ENCODE measurements around the gene PABPN1L. TPM values are rescaled to one million over a fixed set of nuclear protein-coding genes. Genes with fewer than 3 reads are reported as not detected.

Gene PABPN1L
- total and polyA plus RNA-seq, 2 of the 8 experiments (the other 6 are each of a cell fraction or from before 2014, with no cell fraction given) = not detected

DNA sequence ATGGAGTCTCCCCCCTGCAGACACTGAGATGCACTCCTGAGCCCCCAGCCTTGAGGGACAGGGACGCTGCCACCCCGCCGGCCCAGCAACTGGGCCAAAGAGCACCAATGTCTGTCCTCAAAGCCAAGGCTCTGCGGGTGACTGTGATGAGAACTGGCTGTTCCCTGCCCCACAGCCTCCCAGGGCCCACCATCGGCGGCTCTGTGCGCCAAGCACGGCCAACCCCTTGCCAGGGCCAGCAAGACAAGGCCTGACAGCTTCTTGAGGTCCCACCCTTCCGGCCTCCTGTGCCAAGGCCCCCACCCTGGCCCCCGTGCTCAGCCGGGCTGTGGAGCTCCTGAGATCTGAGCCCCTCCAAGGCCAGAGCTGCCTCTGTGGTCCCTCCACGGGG lies 34.2 kb upstream of the PABPN1L start (continued):
- TF ChIP-seq, protein P1, sequence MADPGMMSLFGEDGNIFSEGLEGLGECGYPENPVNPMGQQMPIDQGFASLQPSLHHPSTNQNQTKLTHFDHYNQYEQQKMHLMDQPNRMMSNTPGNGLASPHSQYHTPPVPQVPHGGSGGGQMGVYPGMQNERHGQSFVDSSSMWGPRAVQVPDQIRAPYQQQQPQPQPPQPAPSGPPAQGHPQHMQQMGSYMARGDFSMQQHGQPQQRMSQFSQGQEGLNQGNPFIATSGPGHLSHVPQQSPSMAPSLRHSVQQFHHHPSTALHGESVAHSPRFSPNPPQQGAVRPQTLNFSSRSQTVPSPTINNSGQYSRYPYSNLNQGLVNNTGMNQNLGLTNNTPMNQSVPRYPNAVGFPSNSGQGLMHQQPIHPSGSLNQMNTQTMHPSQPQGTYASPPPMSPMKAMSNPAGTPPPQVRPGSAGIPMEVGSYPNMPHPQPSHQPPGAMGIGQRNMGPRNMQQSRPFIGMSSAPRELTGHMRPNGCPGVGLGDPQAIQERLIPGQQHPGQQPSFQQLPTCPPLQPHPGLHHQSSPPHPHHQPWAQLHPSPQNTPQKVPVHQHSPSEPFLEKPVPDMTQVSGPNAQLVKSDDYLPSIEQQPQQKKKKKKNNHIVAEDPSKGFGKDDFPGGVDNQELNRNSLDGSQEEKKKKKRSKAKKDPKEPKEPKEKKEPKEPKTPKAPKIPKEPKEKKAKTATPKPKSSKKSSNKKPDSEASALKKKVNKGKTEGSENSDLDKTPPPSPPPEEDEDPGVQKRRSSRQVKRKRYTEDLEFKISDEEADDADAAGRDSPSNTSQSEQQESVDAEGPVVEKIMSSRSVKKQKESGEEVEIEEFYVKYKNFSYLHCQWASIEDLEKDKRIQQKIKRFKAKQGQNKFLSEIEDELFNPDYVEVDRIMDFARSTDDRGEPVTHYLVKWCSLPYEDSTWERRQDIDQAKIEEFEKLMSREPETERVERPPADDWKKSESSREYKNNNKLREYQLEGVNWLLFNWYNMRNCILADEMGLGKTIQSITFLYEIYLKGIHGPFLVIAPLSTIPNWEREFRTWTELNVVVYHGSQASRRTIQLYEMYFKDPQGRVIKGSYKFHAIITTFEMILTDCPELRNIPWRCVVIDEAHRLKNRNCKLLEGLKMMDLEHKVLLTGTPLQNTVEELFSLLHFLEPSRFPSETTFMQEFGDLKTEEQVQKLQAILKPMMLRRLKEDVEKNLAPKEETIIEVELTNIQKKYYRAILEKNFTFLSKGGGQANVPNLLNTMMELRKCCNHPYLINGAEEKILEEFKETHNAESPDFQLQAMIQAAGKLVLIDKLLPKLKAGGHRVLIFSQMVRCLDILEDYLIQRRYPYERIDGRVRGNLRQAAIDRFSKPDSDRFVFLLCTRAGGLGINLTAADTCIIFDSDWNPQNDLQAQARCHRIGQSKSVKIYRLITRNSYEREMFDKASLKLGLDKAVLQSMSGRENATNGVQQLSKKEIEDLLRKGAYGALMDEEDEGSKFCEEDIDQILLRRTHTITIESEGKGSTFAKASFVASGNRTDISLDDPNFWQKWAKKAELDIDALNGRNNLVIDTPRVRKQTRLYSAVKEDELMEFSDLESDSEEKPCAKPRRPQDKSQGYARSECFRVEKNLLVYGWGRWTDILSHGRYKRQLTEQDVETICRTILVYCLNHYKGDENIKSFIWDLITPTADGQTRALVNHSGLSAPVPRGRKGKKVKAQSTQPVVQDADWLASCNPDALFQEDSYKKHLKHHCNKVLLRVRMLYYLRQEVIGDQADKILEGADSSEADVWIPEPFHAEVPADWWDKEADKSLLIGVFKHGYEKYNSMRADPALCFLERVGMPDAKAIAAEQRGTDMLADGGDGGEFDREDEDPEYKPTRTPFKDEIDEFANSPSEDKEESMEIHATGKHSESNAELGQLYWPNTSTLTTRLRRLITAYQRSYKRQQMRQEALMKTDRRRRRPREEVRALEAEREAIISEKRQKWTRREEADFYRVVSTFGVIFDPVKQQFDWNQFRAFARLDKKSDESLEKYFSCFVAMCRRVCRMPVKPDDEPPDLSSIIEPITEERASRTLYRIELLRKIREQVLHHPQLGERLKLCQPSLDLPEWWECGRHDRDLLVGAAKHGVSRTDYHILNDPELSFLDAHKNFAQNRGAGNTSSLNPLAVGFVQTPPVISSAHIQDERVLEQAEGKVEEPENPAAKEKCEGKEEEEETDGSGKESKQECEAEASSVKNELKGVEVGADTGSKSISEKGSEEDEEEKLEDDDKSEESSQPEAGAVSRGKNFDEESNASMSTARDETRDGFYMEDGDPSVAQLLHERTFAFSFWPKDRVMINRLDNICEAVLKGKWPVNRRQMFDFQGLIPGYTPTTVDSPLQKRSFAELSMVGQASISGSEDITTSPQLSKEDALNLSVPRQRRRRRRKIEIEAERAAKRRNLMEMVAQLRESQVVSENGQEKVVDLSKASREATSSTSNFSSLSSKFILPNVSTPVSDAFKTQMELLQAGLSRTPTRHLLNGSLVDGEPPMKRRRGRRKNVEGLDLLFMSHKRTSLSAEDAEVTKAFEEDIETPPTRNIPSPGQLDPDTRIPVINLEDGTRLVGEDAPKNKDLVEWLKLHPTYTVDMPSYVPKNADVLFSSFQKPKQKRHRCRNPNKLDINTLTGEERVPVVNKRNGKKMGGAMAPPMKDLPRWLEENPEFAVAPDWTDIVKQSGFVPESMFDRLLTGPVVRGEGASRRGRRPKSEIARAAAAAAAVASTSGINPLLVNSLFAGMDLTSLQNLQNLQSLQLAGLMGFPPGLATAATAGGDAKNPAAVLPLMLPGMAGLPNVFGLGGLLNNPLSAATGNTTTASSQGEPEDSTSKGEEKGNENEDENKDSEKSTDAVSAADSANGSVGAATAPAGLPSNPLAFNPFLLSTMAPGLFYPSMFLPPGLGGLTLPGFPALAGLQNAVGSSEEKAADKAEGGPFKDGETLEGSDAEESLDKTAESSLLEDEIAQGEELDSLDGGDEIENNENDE (IDR thresholded peaks at IDR 0.05; ENCODE audit: insufficient replicate concordance, low read length) = no peak
- no peak for TF ChIP-seq SP1 (IDR thresholded peaks at IDR 0.05; ENCODE audit: low read depth, low read length)

Measured in H1 (cell line).